Keratinocyte (primary cell): Measurements from ENCODE around the gene KDM2A. TPM values are rescaled to one million over a fixed set of nuclear protein-coding genes. Genes with fewer than 3 reads are reported as not detected.
A peak's percentile ranks its signal among the peaks of the same experiment; 100 is the strongest.

Experiments
- DNase-seq: peaks from one replicate; pipeline ENCODE4 v3.0.0-alpha.2; 2011; ENCODE audit warnings: low read depth, missing footprints, low spot score
- FAIRE-seq: peaks from 2 replicates; lab custom pipeline; 2011; peaks lifted over from hg19 to GRCh38; lab: Jason Lieb, UNC
- H2AFZ ChIP-seq: 2 replicates; pipeline ENCODE4 v1.6.0; 2012; ENCODE audit warnings: low read length, control low read depth, inconsistent platforms; ENCODE audit not compliant: control insufficient read depth
- H3K27ac ChIP-seq: 2 replicates; pipeline ENCODE4 v1.5.1; 2011; ENCODE audit warnings: low read length; ENCODE audit not compliant: control insufficient read depth, insufficient read depth
- H3K27me3 ChIP-seq: 3 replicates; pipeline ENCODE4 v1.6.0; 2011; ENCODE audit warnings: low read length; ENCODE audit not compliant: control insufficient read depth, insufficient read depth; ENCODE audit errors: extremely low read depth
- H3K36me3 ChIP-seq, 2 experiments: 2 replicates in 1 of 2; 3 replicates in 1 of 2; pipeline ENCODE4 v1.5.1; 2011; ENCODE audit warnings: low read length in 2 of 2, mild to moderate bottlenecking in 1 of 2; ENCODE audit not compliant: control insufficient read depth in 2 of 2, insufficient read depth in 2 of 2; ENCODE audit errors: extremely low read depth in 1 of 2
- H3K4me1 ChIP-seq: 3 replicates; pipeline ENCODE4 v1.5.1; 2011; ENCODE audit warnings: low read length; ENCODE audit not compliant: control insufficient read depth, insufficient read depth; ENCODE audit errors: extremely low read depth
- H3K4me2 ChIP-seq: 3 replicates; pipeline ENCODE4 v1.6.0; 2011; ENCODE audit warnings: low read depth, low read length; ENCODE audit not compliant: control insufficient read depth, insufficient read depth; ENCODE audit errors: extremely low read depth
- H3K4me3 ChIP-seq, 3 experiments: fragments of 200-600 bp in 1 of 3; sonication (generic) in 1 of 3; 2 replicates in 2 of 3; 3 replicates in 1 of 3; pipeline ENCODE4 v1.5.1; 2011 to 2016; ENCODE audit warnings: low read length in 3 of 3, mild to moderate bottlenecking in 3 of 3, control low read depth in 2 of 3, inconsistent platforms in 1 of 3, low read depth in 1 of 3, mixed read lengths in 1 of 3, mixed run types in 1 of 3, moderate library complexity in 1 of 3; ENCODE audit not compliant: control insufficient read depth in 2 of 3, insufficient read depth in 2 of 3; ENCODE audit errors: extremely low read depth in 1 of 3
- H3K79me2 ChIP-seq: 2 replicates; pipeline ENCODE4 v1.6.0; 2012; ENCODE audit warnings: low read length; ENCODE audit not compliant: control insufficient read depth, insufficient read depth
- H3K9ac ChIP-seq: 3 replicates; pipeline ENCODE4 v1.6.0; 2011; ENCODE audit warnings: low read length; ENCODE audit not compliant: control insufficient read depth, insufficient read depth; ENCODE audit errors: extremely low read depth
- H3K9me1 ChIP-seq: 3 replicates; pipeline ENCODE4 v1.6.0; 2011; ENCODE audit warnings: low read length; ENCODE audit not compliant: control insufficient read depth, insufficient read depth; ENCODE audit errors: extremely low read depth
- H3K9me3 ChIP-seq: 2 replicates; pipeline ENCODE4 v1.5.1; 2012; ENCODE audit warnings: low read depth, low read length; ENCODE audit not compliant: control insufficient read depth
- H4K20me1 ChIP-seq: 3 replicates; pipeline ENCODE4 v1.6.0; 2011; ENCODE audit warnings: low read length; ENCODE audit not compliant: control insufficient read depth, insufficient read depth; ENCODE audit errors: extremely low read depth
- EZH2 ChIP-seq: IDR thresholded peaks from one replicate; pipeline ENCODE4 v1.6.1; 2012; ENCODE audit warnings: inconsistent platforms, mild to moderate bottlenecking, low read length, moderate library complexity
- dilution Hi-C: fragments of 300-500 bp; cut with MboI; formaldehyde crosslinking; loops from one replicate; pipeline ENCODE4 v1.7.0; 2020; ENCODE audit warnings: low sequenced_read_pairs; ENCODE audit not compliant: extremely low pct_ligation_motif_present
- polyA plus RNA-seq, 5 experiments: library from polyadenylated mRNA; depleted of rRNA in 3 of 5; stranded (reverse) in 3 of 5; stranded (forward) in 1 of 5; unstranded in 1 of 5; fragments of >200 nt; gene quantifications; 1 replicate in 1 of 5; 2 replicates in 3 of 5; 3 replicates in 1 of 5; pipeline versions ENCODE4 v1.2.1 to v1.2.3, GENCODE V29; 2011 to 2012; ENCODE audit warnings: missing spikeins in 2 of 5, low read depth in 1 of 5, low replicate concordance in 1 of 5
- TF ChIP-seq, protein P1 (sequence below), 3 experiments: IDR thresholded peaks in 1 of 3; conservative IDR thresholded peaks in 1 of 3; optimal IDR thresholded peaks in 1 of 3; 2 replicates in 2 of 3; 3 replicates in 1 of 3; pipeline versions ENCODE3 to v1.5.1; 2011; ENCODE audit warnings: low read length in 3 of 3, mild to moderate bottlenecking in 3 of 3, moderate library complexity in 2 of 3, control low read depth in 1 of 3, inconsistent platforms in 1 of 3; ENCODE audit not compliant: insufficient read depth in 2 of 3; ENCODE audit errors: extremely low read depth in 1 of 3

KDM2A gene
- polyA plus RNA-seq, 1 donor (not counting 4 experiments of a cell fraction or from before 2014, with no cell fraction given): 29.9 TPM

DNA sequence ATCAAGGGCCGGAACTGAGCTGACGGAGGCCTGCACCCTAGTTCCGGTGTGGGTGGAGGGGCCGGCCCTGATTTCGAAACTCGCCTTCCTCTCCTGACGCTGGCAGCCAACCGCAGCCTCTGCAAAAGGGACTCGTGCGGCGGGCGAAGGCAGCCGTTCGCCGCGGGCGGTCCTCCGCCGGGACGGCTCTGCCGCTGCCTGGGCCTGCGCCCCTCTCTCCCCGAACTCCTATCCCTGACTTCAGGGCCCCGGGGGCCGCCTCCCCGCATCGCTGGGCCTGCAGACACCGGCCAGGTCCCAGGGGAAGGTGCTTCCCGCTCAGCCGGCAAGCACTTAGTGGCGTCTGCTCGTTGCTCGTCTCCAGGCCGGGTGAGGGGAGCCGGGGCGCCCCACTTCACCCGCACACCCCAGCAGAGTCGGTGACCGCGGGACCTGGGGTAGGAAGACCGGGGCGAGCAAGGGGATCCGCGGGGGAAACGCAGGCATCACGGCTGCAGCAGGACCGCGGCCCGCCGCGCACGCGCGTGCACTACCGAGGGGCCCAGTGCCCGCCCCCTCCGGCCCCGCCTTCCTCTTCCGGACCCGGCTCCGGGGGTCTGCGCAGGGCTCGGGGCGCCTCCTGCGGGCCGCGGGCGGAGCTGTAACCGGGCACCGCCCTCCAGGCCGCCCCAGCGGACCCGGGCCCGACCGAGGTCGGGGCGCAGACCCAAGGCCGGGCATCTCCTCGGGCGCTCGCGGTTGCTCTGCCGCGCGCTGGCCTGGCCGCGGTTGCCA lies 169.6 kb downstream of the KDM2A start:
- Histone ChIP-seq H3K27ac (peak overlapping the region; percentile 67), H3K79me2 (peaks cover 27% of the 10 kb centered on the region), H3K4me2 (peak overlapping the region; percentile 34), H3K4me3 (peak overlapping the region; percentile 64 to 76 (median 71)), H3K9me1 (no peaks in the 10 kb centered on the region), H3K36me3 (peaks cover 24 to 29% of the 10 kb centered on the region in 2 experiments), H4K20me1 (no peaks in the 10 kb centered on the region), H3K4me1 (peaks cover 30% of the 10 kb centered on the region), H3K9me3 (no peaks in the 10 kb centered on the region), H3K9ac (peak overlapping the region; percentile 63), H2AFZ (peak overlapping the region; percentile 40), H3K27me3 (no peaks in the 10 kb centered on the region)
- no peak for FAIRE-seq
- TF ChIP-seq, protein P1, sequence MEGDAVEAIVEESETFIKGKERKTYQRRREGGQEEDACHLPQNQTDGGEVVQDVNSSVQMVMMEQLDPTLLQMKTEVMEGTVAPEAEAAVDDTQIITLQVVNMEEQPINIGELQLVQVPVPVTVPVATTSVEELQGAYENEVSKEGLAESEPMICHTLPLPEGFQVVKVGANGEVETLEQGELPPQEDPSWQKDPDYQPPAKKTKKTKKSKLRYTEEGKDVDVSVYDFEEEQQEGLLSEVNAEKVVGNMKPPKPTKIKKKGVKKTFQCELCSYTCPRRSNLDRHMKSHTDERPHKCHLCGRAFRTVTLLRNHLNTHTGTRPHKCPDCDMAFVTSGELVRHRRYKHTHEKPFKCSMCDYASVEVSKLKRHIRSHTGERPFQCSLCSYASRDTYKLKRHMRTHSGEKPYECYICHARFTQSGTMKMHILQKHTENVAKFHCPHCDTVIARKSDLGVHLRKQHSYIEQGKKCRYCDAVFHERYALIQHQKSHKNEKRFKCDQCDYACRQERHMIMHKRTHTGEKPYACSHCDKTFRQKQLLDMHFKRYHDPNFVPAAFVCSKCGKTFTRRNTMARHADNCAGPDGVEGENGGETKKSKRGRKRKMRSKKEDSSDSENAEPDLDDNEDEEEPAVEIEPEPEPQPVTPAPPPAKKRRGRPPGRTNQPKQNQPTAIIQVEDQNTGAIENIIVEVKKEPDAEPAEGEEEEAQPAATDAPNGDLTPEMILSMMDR (optimal IDR thresholded peaks at IDR 0.05 in 1 of 3, IDR thresholded peaks at IDR 0.05 in 1 of 3, conservative IDR thresholded peaks at IDR 0.05 in 1 of 3; ENCODE audit: extremely low read depth in 1 of 3, insufficient read depth in 2 of 3, low read length in 3 of 3): peak in 1 of 3 experiments; percentile 20
- no peak for TF ChIP-seq EZH2
- DNase-seq: no peak
- dilution Hi-C loops: no loop called here

DNA sequence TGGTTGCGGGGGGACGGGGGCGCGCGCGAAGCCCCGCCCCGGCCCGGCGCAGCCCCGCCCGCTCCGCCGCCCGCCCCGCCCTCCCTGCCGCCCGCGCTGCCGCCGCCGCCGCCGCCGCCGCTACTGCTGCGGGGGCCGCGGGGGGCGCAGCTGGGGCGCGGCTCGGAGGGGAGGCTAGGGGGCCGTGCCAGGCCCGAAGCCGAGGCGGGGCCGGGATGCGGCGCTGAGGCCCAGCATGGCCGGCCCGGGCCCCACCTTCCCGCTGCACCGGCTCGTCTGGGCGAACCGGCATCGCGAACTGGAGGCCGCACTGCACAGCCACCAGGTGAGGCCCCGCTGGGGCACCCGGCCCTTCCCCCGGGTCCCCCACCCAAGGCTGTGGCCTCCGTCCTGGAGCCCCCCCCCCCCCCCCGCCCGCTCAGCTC lies 170.2 kb downstream of the KDM2A start, which contains the start of gene ANKRD13D:
ANKRD13D (plus strand) TSS at position 78 of the 425 bp plus-strand sequence; CDS start at position 236, 158 bp downstream.
- TF ChIP-seq EZH2: no peak
- TF ChIP-seq, protein P1 (optimal IDR thresholded peaks at IDR 0.05 in 1 of 3, IDR thresholded peaks at IDR 0.05 in 1 of 3, conservative IDR thresholded peaks at IDR 0.05 in 1 of 3; ENCODE audit: extremely low read depth in 1 of 3, insufficient read depth in 2 of 3, low read length in 3 of 3): no peak

More for the DNA sequence above, 170.2 kb downstream of the KDM2A start, which contains the start of gene ANKRD13D:
- Histone ChIP-seq H3K27ac (peak within 1 kb of the TSS; percentile 67), H3K36me3 (peaks cover 20 to 27% of the 10 kb centered on the region in 2 experiments), H3K9ac (peak within 1 kb of the TSS; percentile 84), H3K27me3 (no peaks in the 10 kb centered on the region), H2AFZ (peak within 1 kb of the TSS; percentile 40), H4K20me1 (no peaks in the 10 kb centered on the region), H3K4me3 (peak within 1 kb of the TSS; percentile 64 to 85 (median 76)), H3K9me1 (no peaks in the 10 kb centered on the region), H3K4me1 (peaks cover 33% of the 10 kb centered on the region), H3K4me2 (peak within 1 kb of the TSS; percentile 82), H3K79me2 (peaks cover 32% of the 10 kb centered on the region), H3K9me3 (no peaks in the 10 kb centered on the region)
- dilution Hi-C loops: no loop called here
- no peak for FAIRE-seq
- DNase-seq: no peak
